Retinal pigment epithelial cell (primary cell): ENCODE data around the gene ZNF689.

ENCODE experiments used
- DNase-seq: peaks from one replicate; pipeline ENCODE4 v3.0.0-alpha.2; 2010; ENCODE audit warnings: low read depth
- H3K4me3 ChIP-seq: 2 replicates; pipeline ENCODE4 v1.5.1; 2011; ENCODE audit warnings: mild to moderate bottlenecking, low read length, control low read depth, moderate library complexity
- TF ChIP-seq, protein P1 (sequence below): conservative IDR thresholded peaks from 2 replicates; pipeline ENCODE4 v1.5.1; 2011; ENCODE audit warnings: low read depth, low read length, control low read depth, inconsistent platforms

Gene ZNF689

DNA sequence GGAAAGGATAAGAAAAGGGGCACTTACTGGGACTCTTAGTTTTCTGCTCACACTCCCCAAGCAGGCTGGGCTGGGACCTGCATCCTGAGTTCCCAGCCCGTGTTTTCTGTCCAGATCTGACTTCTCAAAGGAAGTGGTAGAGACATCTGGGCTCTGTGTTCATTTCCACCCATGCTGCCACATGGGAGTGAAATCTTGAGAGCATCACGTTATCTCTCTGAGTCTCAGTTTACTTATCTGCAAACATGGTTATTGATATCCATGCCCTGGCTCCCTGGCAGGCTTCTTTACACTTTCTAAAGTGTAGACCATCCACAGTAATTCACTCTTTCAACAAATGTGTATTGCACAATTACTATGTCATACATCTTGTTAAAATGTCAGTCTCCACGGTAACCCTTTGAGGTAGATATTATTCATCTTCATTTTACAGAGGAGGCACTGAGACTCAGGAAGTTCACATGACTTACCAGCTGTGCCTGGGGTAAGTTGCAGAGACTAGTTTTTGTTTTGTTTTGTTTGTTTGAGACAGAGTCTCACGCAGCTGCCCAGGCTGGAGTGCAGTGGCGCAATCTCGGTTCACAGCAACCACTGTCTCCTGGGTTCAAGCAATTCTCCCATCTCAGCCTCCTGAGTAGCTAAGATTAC lies 42.1 kb downstream of the ZNF689 start:
- H3K4me3 ChIP-seq, result no peak overlapping the region
- no peak for DNase-seq

DNA sequence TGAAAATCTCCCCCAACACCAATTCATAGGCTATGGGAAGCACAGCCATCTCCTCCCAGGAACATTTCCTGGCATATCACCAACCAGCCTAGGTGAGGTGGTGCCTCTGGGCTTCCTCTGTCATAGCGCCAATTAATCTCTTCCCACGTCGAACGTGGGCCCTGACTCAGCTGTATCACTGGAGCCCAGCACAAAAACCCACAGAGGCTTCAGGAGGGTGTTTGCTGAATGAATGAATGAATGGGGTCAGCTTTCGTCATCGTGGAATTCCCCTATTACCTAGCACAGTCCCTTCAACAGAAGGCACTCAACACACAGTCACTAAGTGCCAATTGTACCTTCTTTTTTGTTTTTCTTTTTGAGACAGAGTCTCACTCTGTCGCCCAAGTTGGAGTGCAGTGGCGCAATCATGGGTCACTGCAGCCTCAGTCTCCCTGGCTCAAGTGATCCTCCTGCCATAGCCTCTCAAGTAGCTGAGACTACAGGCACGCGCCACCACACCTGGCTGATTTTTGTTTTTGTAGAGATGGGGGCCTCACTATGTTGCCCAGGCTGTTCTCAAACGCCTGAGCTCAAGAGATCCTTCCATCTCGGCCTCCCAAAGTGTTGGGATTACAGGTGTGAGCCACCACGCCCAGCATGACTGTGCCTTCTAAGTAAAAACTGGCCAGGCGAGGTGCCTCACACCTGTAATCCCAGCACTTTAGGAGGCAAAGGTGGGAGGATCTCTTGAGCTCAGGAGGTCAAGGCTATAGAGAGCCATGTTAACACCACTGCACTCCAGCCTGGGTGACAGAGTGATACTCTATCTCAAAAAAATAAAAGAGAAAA lies 42.8 kb downstream of the ZNF689 start:
- DNase-seq, result no peak

More for the DNA sequence above, 42.1 kb downstream of the ZNF689 start:
- TF ChIP-seq, protein P1, sequence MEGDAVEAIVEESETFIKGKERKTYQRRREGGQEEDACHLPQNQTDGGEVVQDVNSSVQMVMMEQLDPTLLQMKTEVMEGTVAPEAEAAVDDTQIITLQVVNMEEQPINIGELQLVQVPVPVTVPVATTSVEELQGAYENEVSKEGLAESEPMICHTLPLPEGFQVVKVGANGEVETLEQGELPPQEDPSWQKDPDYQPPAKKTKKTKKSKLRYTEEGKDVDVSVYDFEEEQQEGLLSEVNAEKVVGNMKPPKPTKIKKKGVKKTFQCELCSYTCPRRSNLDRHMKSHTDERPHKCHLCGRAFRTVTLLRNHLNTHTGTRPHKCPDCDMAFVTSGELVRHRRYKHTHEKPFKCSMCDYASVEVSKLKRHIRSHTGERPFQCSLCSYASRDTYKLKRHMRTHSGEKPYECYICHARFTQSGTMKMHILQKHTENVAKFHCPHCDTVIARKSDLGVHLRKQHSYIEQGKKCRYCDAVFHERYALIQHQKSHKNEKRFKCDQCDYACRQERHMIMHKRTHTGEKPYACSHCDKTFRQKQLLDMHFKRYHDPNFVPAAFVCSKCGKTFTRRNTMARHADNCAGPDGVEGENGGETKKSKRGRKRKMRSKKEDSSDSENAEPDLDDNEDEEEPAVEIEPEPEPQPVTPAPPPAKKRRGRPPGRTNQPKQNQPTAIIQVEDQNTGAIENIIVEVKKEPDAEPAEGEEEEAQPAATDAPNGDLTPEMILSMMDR, result no peak

DNA sequence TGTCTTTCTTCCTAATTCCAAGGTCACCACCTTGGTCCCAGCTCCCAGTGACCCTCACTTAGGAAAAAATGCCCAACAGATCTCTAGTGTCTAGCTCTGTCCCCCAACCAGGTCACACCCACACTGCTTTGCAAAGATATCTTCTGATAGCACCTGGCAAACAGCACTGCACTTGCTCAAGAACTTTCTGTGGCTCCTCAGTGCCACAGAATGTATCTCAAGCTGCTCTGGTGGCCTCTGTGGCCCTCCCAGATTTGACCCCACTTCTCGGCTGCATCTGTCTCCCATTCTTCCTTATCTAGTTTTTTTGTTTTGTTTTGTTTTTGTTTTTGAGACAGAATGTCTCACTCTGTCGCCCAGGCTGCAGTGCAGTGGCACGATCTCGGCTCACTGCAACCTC lies 43.7 kb downstream of the ZNF689 start:
- TF ChIP-seq, protein P1, result no peak
- no peak overlapping the region for H3K4me3 ChIP-seq
- DNase-seq, result no peak

More for the DNA sequence above, 42.8 kb downstream of the ZNF689 start:
- H3K4me3 ChIP-seq, result no peak overlapping the region
- TF ChIP-seq, protein P1, result no peak

DNA sequence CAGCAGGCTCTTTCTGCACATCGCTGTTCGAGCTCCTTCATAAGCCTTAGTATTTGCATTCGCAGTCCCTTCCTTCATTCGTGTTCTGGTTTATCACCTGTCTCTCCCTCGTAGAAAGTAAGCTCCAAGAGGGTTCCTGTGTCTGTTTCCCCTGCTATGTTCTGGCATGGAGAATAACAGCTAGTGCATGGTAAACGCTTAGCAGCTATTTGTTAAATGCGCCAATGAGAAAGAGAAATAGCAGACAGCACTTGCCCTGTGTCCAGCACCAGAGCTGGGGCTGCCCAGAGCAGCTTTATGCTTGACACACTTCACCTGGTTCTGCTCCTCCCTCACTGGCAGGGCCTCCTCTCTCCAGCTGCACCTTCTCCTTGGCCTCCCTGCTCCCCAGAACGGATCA lies 44.2 kb downstream of the ZNF689 start:
- H3K4me3 ChIP-seq, result no peak overlapping the region
- TF ChIP-seq, protein P1, result no peak
- DNase-seq, result no peak

DNA sequence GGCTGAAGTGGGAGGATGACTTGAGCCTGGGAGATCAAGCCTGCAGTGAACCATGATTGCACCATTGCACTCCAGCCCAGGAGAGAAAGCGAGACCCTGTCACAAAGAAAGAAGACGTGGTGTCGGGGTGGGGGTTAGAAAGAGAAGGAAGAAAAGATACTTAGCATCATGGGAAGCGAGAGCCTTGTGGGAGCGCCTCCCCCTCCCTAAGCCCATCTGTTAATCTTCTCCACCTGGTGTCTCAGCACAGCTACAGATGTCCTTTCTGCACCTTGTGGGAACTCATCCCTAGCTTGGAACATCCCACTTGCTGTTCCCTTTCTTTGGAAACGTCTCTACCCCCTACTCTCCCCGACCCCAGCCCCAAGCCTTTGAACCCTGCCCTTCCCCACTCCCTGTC lies 44.7 kb downstream of the ZNF689 start:
- no peak overlapping the region for H3K4me3 ChIP-seq
- DNase-seq, result no peak
- TF ChIP-seq, protein P1, result no peak

DNA sequence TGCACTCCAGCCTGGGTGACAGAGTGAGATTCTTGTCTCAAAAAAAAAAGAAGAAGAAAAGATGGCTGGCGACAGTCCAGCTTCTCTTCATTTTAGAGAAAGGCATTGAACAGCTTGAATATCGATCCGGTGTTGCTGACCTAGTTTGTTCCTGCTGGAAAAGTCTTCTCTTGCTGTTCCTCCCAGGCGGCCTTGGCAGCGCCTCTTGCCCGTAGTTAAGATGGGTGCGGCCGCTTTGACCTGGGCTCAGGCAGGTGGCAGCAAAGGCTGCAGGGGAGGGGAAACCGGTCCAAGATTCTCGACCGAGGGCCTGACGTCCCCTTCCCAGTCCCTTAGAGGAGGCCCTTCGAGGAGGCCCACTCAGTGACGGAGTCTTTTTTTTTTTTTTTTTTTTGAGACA lies 48.2 kb downstream of the ZNF689 start:
- no peak for DNase-seq
- TF ChIP-seq, protein P1, result no peak
- H3K4me3 ChIP-seq, result no peak overlapping the region
